ENCODE data around the gene CLCC1.
"Not testable (repeated sequence)": the region's sequence is repeated elsewhere in the genome, so short reads cannot be mapped to it uniquely, and the experiment has no call there.

The CLCC1 gene

GRCh38 chr1:108963052-108963686 lies at the start of gene CLCC1:
Gene CLCC1, minus strand, starts transcription at chr1:108963484. Its CDS starts 13,047 bp downstream, at chr1:108950437.
- peak; percentile 87 for DNase-seq

- DNase-seq = no peak
These were observed 48.1 kb upstream of the CLCC1 start for GRCh38 chr1:109011335-109011734.

- DNase-seq = not testable (repeated sequence)
These were observed 33.3 kb upstream of the CLCC1 start for GRCh38 chr1:108996622-108997021.

- DNase-seq = no peak
These were observed 19.8 kb upstream of the CLCC1 start for GRCh38 chr1:108983114-108983513.

GRCh38 chr1:108976658-108977057 lies 13.4 kb upstream of the CLCC1 start:
- DNase-seq = no peak

GRCh38 chr1:108972951-108973350 lies 9.7 kb upstream of the CLCC1 start:
- DNase-seq = no peak

GRCh38 chr1:108969346-108969745 lies 6.1 kb upstream of the CLCC1 start:
- no peak for DNase-seq

GRCh38 chr1:108962681-108963051 lies 618 bp downstream of the CLCC1 start:
- no peak for DNase-seq

GRCh38 chr1:108961752-108962486 lies 1.4 kb downstream of the CLCC1 start:
- DNase-seq = no peak

GRCh38 chr1:108961198-108961597 lies 2.1 kb downstream of the CLCC1 start:
- no peak for DNase-seq

- DNase-seq = no peak
These were observed 2.6 kb downstream of the CLCC1 start for GRCh38 chr1:108960719-108961118.

- DNase-seq = no peak
These were observed 5.4 kb downstream of the CLCC1 start for GRCh38 chr1:108957888-108958287.

- DNase-seq = no peak
These were observed 7.4 kb downstream of the CLCC1 start for GRCh38 chr1:108955881-108956280.

- no peak for DNase-seq
These were observed 8.2 kb downstream of the CLCC1 start for GRCh38 chr1:108955111-108955510.

GRCh38 chr1:108953452-108953851 lies 9.8 kb downstream of the CLCC1 start:
- DNase-seq = no peak

- no peak for DNase-seq
These were observed 12.0 kb downstream of the CLCC1 start for GRCh38 chr1:108951242-108951641.

- no peak for DNase-seq
These were observed 14.2 kb downstream of the CLCC1 start for GRCh38 chr1:108949044-108949443.

GRCh38 chr1:108947871-108948525 lies 15.3 kb downstream of the CLCC1 start:
- DNase-seq = no peak

GRCh38 chr1:108936170-108936569 lies 27.1 kb downstream of the CLCC1 start:
- DNase-seq = no peak

- DNase-seq = no peak
These were observed 29.3 kb downstream of the CLCC1 start for GRCh38 chr1:108933944-108934343.

- DNase-seq = not testable (repeated sequence)
These were observed 35.7 kb downstream of the CLCC1 start for GRCh38 chr1:108927565-108927964.

GRCh38 chr1:108925920-108926319 lies 37.4 kb downstream of the CLCC1 start:
- no peak for DNase-seq

GRCh38 chr1:108916788-108917187 lies 46.5 kb downstream of the CLCC1 start:
- no peak for DNase-seq

Data from T1000 (cell line).